Esophagus muscularis mucosa (tissue), 4 donors: ENCODE results near the gene PRKN.

Source experiments
- CTCF ChIP-seq, 3 experiments: fragments of 200-600 bp in 2 of 3; fragments of 450-650 bp in 1 of 3; sonication (generic) in 2 of 3; IDR thresholded peaks; one replicate each; pipeline ENCODE4 v1.5.1; 2017 to 2019; ENCODE audit warnings: antibody characterized with exemption in 3 of 3, mild to moderate bottlenecking in 2 of 3, moderate library complexity in 1 of 3
- EP300 ChIP-seq: sonication (generic); formaldehyde crosslinking; IDR thresholded peaks from one replicate; pipeline ENCODE4 v1.6.1; 2017; ENCODE audit warnings: antibody characterized with exemption
- POLR2A ChIP-seq: fragments of 450-650 bp; IDR thresholded peaks from one replicate; pipeline ENCODE4 v1.6.1; 2017; ENCODE audit warnings: antibody characterized with exemption, moderate library complexity, mild to moderate bottlenecking, low read depth
- POLR2AphosphoS5 ChIP-seq, 2 donors: sonication (generic); formaldehyde crosslinking; IDR thresholded peaks; one replicate each; pipeline ENCODE4 v1.6.1; 2017; ENCODE audit warnings: antibody characterized with exemption in 2 of 2

- TF ChIP-seq POLR2AphosphoS5 (IDR thresholded peaks at IDR 0.05), result peak in 1 of 2 donors; percentile 20
- TF ChIP-seq CTCF (IDR thresholded peaks at IDR 0.05), result peak; percentile 19 to 41 (median 23)
- no peak for TF ChIP-seq EP300
- no peak for TF ChIP-seq POLR2A
These were observed 1283.1 kb downstream of the PRKN start for GRCh38 chr6:161444464-161444863.
